Mammary epithelial cell (primary cell): ENCODE data around the gene FRMPD1.

Experiments
- CTCF ChIP-seq, 2 donors: IDR thresholded peaks in 1 of 2; conservative IDR thresholded peaks in 1 of 2; 2 replicates each; pipeline ENCODE4 v1.5.1; 2011 to 2012; ENCODE audit warnings: inconsistent platforms in 2 of 2, low read length in 2 of 2, mild to moderate bottlenecking in 2 of 2, control low read depth in 1 of 2, low read depth in 1 of 2; ENCODE audit not compliant: insufficient read depth in 1 of 2; ENCODE audit errors: extremely low read depth in 1 of 2
- EZH2 ChIP-seq: IDR thresholded peaks from 2 replicates; pipeline ENCODE4 v1.6.1; 2012; ENCODE audit warnings: low read length, inconsistent platforms, borderline replicate concordance

- no peak for TF ChIP-seq EZH2
- TF ChIP-seq CTCF (conservative IDR thresholded peaks at IDR 0.05 in 1 of 2, IDR thresholded peaks at IDR 0.05 in 1 of 2; ENCODE audit: extremely low read depth in 1 of 2, insufficient read depth in 1 of 2, low read depth in 1 of 2, low read length in 2 of 2): no peak
Observed at GRCh38 chr9:37752642-37753488, 102.1 kb downstream of the FRMPD1 start.
